GM19099 (cell line): Measurements from ENCODE around the gene MRGPRE.

Source experiments
- POLR2A ChIP-seq: IDR thresholded peaks from 3 replicates; pipeline ENCODE4 v1.6.1; 2011; ENCODE audit warnings: low read depth; ENCODE audit not compliant: insufficient read length; ENCODE audit errors: extremely low read depth

The MRGPRE gene

DNA sequence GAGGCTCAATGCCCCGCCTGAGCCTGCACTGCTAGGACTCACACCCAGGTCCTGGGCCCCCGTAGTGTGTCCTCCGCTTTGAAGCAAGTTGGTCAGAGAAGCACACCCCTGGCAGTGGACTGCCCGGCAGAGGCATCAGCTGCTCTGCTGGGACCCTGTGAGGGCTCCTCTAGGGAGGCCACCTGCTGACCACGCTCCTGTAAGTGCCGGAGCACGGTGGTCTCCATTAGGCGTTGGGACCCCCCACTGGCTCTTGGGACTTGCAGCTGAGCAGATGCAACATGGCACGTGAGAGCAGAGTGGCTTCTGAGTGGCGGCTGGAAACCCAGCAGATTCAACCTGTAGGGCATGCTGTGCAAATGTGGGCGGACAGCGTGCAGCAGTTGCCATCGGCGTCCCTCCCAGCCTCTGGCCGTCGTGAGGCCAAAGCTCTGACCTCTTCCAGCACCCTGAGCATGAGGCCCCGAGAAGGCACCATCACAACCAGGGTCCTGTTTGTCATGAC lies 30.5 kb downstream of the MRGPRE start:
- TF ChIP-seq POLR2A = no peak

DNA sequence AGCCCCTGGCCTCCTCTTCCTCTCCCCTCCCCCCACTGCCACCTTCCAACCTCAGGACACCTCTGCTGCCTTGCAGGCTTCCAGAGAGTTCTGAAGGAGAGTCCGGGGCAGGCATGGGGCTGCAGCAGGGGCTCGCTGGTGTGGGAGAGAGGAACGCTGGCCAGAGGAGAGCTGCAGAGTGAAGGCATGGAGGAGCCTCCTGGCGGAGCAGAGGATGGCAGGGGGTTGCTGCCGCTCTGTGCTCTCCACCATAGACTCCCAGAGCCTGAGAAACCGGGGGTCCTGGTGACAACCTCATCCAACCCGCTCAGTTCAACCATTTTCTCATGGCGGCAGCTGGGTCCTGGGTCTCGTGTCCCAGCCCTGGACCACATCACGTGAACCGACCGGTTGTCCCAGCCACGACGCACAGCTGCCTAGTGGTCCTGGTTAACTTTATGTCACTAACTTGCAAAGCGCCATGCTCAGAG lies 31.1 kb downstream of the MRGPRE start:
- no peak for TF ChIP-seq POLR2A

DNA sequence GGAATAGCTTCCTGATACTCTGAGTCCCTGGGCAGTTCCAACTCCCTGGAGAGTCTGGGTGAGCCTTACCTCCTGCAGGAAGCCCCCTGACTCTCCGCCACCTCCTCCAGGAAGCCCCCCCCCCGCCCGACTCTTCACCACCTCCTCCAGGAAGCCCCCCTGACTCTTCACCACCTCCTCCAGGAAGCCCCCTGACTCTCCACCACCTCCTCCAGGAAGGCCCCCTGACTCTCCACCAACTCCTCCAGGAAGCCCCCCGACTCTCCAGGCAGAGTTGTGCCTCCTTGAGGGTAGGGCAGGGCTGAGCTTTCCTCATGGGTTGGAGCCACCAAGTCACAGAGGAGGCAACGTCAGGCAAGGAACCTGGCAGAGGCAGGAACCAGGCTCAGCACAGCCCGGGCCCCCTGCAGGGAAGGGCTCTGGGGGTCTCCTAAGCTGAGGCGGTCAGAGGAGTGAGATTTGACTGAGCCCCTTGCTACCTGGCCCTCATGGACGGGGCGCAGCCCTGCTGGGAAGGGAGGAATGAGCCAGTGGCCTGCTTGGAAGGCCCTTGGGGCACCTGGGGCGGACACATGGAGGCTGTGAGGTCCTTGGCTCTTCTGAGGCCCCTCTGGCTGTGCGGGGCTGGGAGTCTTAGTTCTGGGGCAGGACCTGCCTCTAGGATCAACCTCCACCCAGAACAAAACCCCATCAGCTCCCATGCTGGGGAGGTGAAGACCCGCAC lies 31.7 kb downstream of the MRGPRE start:
- no peak for TF ChIP-seq POLR2A

DNA sequence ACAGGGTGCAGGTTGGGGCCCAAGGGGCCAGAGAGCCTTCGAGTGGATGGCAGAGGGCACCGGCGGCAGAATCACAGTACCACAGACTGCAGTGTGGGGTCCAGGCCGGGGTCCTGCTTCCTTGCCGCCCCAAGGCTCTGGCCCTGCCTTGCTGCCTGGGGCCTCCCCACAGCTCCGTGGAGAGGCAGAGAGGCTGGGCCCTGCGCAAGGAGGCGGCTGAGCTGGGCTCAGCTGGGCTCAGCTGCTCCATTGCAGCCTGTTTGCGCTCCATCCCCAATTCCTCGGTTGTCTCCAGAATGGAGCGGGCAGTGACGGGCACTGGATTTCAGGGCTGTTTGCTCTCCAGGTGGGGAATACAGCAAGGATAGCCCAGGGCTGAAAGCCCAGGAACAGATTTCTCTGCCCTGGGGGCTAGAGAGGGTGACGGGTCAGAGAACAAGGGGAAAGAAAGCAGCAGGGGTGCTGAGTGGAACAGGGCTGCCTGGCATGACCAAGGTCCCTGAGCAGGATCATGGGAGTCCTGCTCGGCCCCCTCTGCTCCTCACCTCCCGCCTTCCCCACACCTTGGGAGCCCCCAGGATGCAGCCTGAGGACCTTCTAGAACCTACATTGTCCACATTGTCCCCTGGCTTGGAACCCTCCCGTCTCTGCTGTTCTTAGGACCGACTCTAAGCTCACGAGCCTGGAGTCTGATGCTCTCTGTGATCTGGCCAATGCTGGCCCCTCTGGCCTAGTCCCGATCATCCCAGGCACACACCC lies 32.5 kb downstream of the MRGPRE start:
- no peak for TF ChIP-seq POLR2A

DNA sequence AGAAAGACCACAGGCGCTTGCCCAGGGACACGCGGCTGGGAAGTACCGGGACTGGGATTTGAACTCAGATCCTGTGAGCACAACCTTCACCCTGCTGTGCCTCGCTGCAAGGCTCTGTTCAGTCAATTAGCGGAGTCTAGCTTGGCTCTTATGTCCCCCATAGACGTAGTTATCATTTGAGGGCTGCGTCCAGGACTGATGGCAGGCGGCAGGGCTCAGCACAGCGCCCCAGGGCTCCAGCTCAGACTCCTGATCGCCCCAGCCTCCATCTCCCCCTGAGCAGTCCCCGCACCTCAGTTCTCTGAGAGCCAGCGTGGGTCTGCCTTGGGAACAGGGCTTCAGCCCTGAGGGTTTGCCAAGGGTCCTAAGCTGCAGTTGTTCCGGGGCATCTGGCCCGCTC lies 33.4 kb downstream of the MRGPRE start:
- TF ChIP-seq POLR2A = no peak

DNA sequence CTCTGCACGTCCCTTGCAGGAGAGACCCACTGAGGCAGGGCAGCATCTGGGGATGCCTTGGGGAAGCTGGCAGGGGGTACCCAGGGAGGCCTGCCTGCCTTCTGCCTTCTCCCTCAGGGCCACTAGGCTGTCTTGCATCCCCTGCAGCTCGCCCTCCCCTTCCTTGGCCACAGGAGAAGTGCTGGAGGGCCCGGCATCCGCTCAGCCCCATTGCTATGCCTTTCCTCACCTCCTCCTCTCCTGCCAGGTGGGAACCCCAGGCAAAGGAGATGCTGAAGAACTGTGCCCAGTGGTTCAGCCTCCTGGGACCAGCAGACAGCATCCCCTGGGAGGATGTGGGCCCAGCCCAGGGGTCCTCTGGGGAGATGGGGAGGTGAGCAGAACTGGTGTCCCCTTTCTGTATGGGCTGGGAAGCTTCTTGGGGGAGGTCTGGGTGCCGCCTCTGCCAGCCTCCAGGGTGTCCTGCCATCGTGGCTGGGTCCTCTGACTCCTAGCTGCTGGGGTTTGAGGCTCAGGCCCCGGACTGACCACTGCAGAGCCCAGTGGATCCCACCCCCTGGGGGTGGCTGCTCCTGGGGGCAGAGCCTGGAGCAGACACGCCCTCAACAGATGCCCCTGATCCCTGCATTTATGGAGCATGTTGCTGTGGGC lies 34.2 kb downstream of the MRGPRE start:
- no peak for TF ChIP-seq POLR2A

DNA sequence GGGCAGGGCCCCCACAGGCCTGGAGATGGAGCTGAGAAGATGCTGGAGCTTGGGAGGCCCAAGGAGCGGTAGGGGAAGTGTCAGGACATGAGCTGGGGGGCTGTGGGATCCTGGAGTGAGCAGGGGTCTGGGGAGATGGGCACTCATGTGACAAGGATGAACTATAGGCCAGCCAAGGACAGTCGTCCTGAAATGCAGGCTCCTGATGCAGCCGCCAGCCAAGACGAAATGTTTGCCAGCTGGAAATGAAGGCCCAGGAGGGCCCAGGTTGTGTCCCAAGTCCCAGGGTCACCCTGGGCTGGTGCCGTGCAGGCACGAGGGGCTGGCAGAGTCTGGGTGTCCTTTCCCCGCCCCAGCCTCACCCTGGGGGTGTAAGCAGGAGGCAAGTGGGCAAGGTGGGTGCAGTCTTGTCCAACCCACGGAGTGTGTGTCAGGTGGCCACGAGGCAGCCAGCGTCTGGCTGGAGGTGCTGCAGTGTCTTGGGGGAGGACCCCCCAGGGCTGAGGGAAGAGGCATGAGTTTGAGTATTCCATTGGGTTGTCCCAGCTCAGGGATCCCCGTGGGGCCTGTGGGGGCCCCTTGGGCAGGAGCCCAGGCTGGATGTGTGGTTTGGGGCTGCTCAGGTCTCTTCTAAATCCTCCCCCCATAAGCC lies 35.0 kb downstream of the MRGPRE start:
- no peak for TF ChIP-seq POLR2A

DNA sequence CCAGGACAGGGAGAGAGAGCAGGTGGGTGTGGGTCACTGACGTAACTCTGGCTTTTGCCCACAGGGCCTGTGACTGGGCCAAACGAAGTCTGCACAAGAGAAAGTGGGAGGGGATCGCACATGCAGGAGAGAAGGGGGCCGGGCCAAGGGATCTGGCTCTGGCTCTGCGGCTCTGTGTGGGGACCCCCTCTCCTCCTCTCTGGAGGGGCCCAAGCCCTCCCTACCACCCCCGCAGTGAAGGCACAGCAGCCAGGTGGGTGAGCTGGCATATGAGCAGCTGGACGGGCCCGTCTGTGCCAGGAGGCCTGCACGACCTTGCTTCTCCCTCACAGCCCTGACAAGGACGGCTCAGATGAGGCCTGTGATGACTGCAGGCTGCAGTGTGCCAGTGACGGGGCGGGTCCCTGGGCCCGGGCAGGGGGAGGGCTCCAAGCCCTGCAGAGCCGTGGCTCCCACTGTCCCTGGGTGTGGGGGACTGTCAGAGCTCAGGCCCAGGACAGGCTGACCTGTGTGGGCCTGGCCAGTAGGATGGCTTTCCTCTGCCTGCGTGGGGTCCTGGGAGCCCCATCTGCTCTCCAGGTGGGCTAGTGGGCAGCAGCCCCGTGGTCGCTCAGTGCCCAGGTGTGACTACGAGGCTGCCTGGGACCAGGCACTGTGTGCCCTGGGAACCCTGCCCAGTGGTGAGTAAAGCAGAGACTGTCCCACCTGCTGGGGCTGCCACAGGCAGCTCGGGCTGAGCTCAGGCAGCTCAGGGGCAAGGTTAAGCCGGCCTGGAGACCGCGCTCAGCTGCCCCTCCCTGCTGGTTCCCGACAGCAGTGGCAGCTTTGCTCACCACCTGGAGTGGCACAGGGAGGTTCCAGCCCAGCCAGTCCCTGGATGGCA lies 35.8 kb downstream of the MRGPRE start:
- no peak for TF ChIP-seq POLR2A

DNA sequence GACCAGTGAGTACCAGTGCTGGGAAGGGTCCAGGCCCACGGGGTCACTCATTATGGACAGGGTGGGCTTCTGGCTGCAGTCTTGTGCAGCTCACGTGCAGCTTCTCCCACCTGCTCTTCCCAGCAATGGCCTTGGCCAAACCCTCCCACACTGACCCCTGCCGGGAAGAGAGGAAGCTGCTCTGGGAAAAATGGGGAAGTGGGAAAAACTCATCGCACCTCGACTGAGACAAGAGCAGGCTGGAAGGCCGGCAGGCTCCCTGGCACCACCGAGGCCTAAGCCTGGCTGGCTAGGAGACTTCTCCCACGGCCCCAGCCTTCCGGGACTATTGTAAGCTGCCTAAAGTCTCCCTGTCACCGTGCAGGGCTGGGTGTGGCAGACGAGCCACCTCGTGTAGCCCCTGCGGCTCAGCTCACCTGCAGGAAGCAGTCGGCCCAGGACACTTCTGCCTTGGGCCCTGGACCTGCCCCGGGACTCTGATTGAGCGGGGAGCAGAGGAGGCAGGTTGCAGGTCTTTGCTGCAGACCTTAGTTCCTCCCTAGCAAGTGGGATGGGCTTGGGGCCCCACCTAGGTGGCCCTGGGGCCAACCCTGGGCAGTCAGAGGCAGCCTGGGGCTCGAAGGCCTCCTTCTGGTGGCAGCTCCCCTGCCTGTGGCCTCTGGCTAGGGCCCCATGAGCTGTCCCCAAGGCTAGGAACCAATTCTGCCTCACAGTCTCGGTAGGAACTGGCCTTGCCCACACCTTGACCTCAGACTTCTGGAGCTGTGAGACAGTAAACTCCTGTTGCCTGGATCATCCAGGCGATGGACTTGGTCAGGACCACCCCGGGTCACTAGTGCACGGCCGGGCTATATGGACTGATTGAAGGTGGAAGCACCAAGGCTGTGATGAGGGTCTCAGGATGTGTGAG lies 36.7 kb downstream of the MRGPRE start:
- no peak for TF ChIP-seq POLR2A

DNA sequence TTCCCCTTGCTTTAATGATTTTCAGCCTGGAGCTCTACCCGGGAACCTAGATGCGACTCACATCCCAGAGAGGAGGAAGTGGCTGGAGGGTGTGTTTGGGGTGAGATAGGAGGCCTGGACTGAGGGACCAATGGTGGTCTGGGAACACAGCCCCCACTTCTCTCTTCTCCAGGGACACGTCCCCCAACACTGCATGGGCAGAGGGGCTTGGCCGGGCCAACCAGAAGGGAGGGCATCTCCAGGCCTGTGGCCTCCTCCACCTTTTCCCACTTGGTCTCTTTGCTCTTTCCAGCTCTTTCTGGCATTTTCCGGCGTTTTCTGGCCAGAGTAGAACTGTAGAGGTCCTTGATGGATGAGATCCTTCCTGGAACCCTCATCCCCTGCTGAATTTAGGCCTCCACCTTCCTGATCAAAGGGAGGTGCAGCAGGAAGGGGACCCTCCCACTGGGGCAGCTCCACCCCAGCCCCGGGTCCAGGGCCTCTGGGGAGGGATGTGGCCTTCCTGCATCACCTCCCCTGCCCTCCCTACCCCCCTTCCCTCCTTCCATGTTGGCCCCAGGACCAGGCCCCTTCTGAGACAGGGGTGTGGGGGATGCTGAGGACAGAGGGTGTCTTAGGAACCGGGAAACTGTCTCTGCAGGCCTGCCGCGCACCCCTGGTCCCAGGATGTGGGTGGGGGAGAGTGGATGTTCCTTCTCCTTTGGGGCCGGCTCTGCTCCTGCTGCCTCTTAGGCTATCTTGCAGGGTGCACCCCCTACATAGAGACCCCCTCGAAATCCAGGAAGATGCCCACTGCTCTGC lies 38.0 kb downstream of the MRGPRE start:
- TF ChIP-seq POLR2A = no peak

DNA sequence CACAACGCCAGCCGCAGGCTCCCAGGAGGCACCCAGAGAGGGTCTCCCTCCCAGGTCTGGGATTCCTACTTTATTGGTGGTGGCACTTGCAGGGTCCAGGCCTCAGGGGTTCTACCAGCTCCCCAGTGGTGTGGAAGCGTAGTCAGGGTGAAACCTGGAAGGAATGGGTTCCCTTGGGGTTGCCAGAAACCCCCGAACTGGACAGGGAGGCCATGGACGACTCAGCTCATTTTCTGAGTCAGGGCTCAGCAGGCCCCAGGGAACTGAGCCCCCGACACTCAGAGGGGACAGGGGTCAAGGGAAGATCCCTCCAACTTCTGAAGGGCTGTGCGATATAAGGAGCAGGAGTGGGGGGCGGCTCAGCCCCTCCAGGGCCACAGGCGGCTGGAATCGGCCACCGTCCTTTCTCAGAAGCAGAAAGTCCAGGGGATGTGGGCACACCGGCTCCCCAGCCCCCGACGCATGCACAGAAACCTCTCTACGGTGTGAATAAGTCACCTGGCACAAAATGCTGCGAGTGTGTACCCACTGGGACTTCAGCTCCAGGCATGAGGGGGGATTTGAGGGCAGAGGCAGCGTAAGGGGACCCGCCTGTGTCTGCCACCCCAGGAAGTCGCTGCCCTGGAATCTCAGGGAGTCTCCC lies 38.7 kb downstream of the MRGPRE start:
- TF ChIP-seq POLR2A = no peak
